Sigmoid colon (tissue), 3 donors: ENCODE measurements around the gene ADGB.

Source experiments
- CTCF ChIP-seq, 4 experiments: fragments of 450-650 bp in 3 of 4; fragments of 200-600 bp in 1 of 4; IDR thresholded peaks; one replicate each; pipeline ENCODE4 v1.5.1; 2016 to 2019; ENCODE audit warnings: antibody characterized with exemption in 4 of 4, mild to moderate bottlenecking in 3 of 4, moderate library complexity in 2 of 4
- POLR2A ChIP-seq, 2 donors: fragments of 450-650 bp; IDR thresholded peaks; one replicate each; pipeline ENCODE4 v1.6.1; 2016; ENCODE audit warnings: antibody characterized with exemption in 2 of 2, mild to moderate bottlenecking in 2 of 2, moderate library complexity in 2 of 2

- TF ChIP-seq CTCF (IDR thresholded peaks at IDR 0.05), result no peak
- TF ChIP-seq POLR2A (IDR thresholded peaks at IDR 0.05), result no peak
These were observed 4.3 kb upstream of the ADGB start for GRCh38 chr6:146594495-146594894.
